ENCODE data around the gene TSKS.

Gene TSKS

DNA sequence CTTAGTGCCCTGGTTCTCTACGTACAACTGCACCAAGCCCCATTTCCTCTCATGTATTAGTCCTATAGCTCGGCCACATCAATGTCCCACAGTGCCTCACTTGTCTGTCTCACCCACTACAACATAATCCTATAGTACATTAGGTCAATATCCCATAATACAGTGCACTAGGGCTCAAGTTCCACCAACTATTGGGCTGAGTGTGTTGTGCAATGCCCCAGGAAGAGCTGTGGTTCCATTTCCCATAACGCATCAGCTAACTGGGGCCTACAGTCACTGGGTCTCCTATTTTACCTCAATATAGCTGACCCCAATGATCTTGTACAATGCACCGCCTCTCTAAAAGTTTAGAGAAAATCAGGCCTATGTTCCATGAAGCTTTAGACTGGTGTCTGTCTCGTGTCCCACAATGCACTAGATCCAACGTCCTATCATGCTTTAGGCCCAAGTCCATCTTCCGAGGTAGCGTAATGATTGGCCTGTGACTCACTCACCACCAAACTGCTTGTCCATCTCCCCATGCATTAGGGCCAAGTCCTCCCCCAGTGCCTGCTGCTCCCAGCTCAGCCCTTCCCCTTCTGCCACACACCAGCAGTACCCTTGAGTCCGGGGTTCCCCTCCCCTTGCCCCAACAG lies 21.8 kb downstream of the TSKS start:
- ChIA-PET POLR2A (no interaction called here), CTCF (interaction anchor here (0.7 to 1.2 kb wide), 2 partner anchors 25 to 85 kb away, joined by 3 read pairs; no protein-coding TSS in a partner anchor)
- TF ChIP-seq ZNF529 (tag by site-specific recombination; IDR thresholded peaks at IDR 0.05; ENCODE audit: insufficient replicate concordance), result no peak
- no peak for TF ChIP-seq IKZF3 (tag by site-specific recombination; IDR thresholded peaks at IDR 0.05)
- TF ChIP-seq, protein P1, sequence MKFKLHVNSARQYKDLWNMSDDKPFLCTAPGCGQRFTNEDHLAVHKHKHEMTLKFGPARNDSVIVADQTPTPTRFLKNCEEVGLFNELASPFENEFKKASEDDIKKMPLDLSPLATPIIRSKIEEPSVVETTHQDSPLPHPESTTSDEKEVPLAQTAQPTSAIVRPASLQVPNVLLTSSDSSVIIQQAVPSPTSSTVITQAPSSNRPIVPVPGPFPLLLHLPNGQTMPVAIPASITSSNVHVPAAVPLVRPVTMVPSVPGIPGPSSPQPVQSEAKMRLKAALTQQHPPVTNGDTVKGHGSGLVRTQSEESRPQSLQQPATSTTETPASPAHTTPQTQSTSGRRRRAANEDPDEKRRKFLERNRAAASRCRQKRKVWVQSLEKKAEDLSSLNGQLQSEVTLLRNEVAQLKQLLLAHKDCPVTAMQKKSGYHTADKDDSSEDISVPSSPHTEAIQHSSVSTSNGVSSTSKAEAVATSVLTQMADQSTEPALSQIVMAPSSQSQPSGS (tag by site-specific recombination; IDR thresholded peaks at IDR 0.05; ENCODE audit: low read depth), result no peak
- peak; percentile 71; the same call in 1 of the 2 replicates for TF ChIP-seq ZNF76 (tag by site-specific recombination; IDR thresholded peaks at IDR 0.05; ENCODE audit: borderline replicate concordance, low read depth)
- Histone ChIP-seq H3K4me3 (ENCODE audit: low read depth, low read length) (no peak overlapping the region), H3K36me3 (ENCODE audit: control insufficient read depth in 2 of 2, insufficient read depth in 1 of 2, low read length in 2 of 2) (no peaks in the 10 kb centered on the region; a peak in 1 of 3 replicates), H3K27ac (ENCODE audit: extremely low read depth, low read depth, low read length) (no peak overlapping the region), H3K4me1 (ENCODE audit: control insufficient read depth, insufficient read depth, low read length) (no peaks in the 10 kb centered on the region), H3K9me3 (ENCODE audit: control insufficient read depth, insufficient read depth, low read depth, low read length) (no peaks in the 10 kb centered on the region)

DNA sequence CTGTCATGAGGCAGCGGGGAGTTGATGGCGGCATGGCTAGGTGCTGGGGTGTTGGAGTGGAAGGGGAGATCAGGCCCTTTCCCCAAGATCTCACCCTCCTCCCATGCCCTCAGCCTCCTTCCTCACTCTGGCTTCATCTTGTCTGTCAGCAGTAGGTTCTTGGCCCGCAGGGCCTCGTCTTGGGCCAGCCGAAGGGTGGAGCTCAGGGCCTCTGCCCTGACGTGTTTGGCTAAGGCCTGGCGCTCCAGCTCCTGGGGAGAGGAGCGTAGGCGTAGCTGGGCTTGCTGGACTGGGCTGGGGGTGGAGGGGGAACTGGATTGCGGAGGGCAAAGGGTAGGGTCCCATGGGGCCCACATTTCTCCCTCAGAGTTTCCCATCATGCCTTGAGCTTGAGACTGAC lies 23.2 kb downstream of the TSKS start:
- ChIA-PET CTCF (interaction anchor here (1.2 kb wide), 1 partner anchor 23 kb away, joined by 3 read pairs; no protein-coding TSS in a partner anchor), POLR2A (no interaction called here)

DNA sequence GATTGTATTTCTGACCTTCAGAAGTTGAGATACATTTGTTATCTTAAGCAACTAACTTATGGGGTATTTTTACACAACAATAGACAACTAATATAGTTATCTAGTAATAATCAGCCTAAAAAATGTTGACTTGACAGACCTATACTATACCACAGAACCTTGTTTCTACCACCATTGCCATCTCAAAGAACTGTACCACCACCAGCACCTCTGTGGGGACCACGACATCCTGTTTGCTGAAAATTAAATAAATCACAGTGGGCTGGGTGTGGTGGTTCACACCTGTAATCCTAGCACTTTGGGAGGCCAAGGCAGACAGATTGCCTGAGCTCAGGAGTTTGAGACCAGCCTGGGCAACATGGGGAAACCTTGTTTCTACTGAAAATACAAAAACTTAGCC lies 24.0 kb downstream of the TSKS start:
- Histone ChIP-seq H3K4me1 (ENCODE audit: control insufficient read depth, insufficient read depth, low read length) (no peaks in the 10 kb centered on the region), H3K27ac (ENCODE audit: extremely low read depth, low read depth, low read length) (no peak overlapping the region), H3K4me3 (ENCODE audit: low read depth, low read length) (no peak overlapping the region), H3K9me3 (ENCODE audit: control insufficient read depth, insufficient read depth, low read depth, low read length) (no peaks in the 10 kb centered on the region), H3K36me3 (ENCODE audit: control insufficient read depth in 2 of 2, insufficient read depth in 1 of 2, low read length in 2 of 2) (no peaks in the 10 kb centered on the region; a peak in 1 of 3 replicates)
- CTCF ChIA-PET, result no interaction called here
- POLR2A ChIA-PET, result no interaction called here
- TF ChIP-seq ZNF654 (tag by site-specific recombination; IDR thresholded peaks at IDR 0.05; ENCODE audit: low read depth), result no peak
- TF ChIP-seq ZNF292 (tag by site-specific recombination; IDR thresholded peaks at IDR 0.05; ENCODE audit: borderline replicate concordance, low read depth), result no peak
- no peak for TF ChIP-seq ZNF302 (tag by site-specific recombination; IDR thresholded peaks at IDR 0.05; ENCODE audit: low read depth)
- TF ChIP-seq ZNF600 (tag by site-specific recombination; IDR thresholded peaks at IDR 0.05), result no peak
- no peak for TF ChIP-seq ZNF350 (tag by site-specific recombination; IDR thresholded peaks at IDR 0.05)
- TF ChIP-seq, protein P2, sequence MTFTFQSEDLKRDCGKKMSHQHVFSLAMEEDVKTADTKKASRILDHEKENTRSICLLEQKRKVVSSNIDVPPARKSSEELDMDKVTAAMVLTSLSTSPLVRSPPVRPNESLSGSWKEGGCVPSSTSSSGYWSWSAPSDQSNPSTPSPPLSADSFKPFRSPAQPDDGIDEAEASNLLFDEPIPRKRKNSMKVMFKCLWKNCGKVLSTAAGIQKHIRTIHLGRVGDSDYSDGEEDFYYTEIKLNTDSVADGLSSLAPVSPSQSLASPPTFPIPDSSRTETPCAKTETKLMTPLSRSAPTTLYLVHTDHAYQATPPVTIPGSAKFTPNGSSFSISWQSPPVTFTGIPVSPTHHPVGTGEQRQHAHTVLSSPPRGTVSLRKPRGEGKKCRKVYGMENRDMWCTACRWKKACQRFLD (tag by site-specific recombination; IDR thresholded peaks at IDR 0.05), result no peak
- no peak for TF ChIP-seq ZNF707 (tag by site-specific recombination; IDR thresholded peaks at IDR 0.05)
- TF ChIP-seq HOXC10 (CRISPR knock-in tag; IDR thresholded peaks at IDR 0.05), result no peak
- no peak for TF ChIP-seq IKZF3 (tag by site-specific recombination; IDR thresholded peaks at IDR 0.05)
- TF ChIP-seq, protein P3, sequence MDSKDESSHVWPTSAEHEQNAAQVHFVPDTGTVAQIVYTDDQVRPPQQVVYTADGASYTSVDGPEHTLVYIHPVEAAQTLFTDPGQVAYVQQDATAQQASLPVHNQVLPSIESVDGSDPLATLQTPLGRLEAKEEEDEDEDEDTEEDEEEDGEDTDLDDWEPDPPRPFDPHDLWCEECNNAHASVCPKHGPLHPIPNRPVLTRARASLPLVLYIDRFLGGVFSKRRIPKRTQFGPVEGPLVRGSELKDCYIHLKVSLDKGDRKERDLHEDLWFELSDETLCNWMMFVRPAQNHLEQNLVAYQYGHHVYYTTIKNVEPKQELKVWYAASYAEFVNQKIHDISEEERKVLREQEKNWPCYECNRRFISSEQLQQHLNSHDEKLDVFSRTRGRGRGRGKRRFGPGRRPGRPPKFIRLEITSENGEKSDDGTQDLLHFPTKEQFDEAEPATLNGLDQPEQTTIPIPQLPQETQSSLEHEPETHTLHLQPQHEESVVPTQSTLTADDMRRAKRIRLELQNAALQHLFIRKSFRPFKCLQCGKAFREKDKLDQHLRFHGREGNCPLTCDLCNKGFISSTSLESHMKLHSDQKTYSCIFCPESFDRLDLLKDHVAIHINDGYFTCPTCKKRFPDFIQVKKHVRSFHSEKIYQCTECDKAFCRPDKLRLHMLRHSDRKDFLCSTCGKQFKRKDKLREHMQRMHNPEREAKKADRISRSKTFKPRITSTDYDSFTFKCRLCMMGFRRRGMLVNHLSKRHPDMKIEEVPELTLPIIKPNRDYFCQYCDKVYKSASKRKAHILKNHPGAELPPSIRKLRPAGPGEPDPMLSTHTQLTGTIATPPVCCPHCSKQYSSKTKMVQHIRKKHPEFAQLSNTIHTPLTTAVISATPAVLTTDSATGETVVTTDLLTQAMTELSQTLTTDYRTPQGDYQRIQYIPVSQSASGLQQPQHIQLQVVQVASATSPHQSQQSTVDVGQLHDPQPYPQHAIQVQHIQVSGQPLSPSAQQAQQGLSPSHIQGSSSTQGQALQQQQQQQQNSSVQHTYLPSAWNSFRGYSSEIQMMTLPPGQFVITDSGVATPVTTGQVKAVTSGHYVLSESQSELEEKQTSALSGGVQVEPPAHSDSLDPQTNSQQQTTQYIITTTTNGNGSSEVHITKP (tag by site-specific recombination; IDR thresholded peaks at IDR 0.05), result no peak

More for the DNA sequence above, 23.2 kb downstream of the TSKS start:
- no peaks in the 10 kb centered on the region for H3K4me1 ChIP-seq (ENCODE audit: control insufficient read depth, insufficient read depth, low read length)
- no peaks in the 10 kb centered on the region; a peak in 1 of 3 replicates for H3K36me3 ChIP-seq (ENCODE audit: control insufficient read depth in 2 of 2, insufficient read depth in 1 of 2, low read length in 2 of 2)
- no peak overlapping the region for H3K27ac ChIP-seq (ENCODE audit: extremely low read depth, low read depth, low read length)
- no peak for TF ChIP-seq ZFP3 (tag by site-specific recombination; IDR thresholded peaks at IDR 0.05; ENCODE audit: low read depth)
- TF ChIP-seq GFI1B (tag by site-specific recombination; IDR thresholded peaks at IDR 0.05), result no peak
- TF ChIP-seq IKZF3 (tag by site-specific recombination; IDR thresholded peaks at IDR 0.05), result no peak
- TF ChIP-seq ZNF600 (tag by site-specific recombination; IDR thresholded peaks at IDR 0.05), result no peak
- no peak for TF ChIP-seq ZNF596 (tag by site-specific recombination; IDR thresholded peaks at IDR 0.05)
- TF ChIP-seq ZNF239 (tag by site-specific recombination; IDR thresholded peaks at IDR 0.05), result no peak
- TF ChIP-seq, protein P4, sequence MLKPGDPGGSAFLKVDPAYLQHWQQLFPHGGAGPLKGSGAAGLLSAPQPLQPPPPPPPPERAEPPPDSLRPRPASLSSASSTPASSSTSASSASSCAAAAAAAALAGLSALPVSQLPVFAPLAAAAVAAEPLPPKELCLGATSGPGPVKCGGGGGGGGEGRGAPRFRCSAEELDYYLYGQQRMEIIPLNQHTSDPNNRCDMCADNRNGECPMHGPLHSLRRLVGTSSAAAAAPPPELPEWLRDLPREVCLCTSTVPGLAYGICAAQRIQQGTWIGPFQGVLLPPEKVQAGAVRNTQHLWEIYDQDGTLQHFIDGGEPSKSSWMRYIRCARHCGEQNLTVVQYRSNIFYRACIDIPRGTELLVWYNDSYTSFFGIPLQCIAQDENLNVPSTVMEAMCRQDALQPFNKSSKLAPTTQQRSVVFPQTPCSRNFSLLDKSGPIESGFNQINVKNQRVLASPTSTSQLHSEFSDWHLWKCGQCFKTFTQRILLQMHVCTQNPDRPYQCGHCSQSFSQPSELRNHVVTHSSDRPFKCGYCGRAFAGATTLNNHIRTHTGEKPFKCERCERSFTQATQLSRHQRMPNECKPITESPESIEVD (tag by site-specific recombination; IDR thresholded peaks at IDR 0.05), result no peak
- no peak for TF ChIP-seq ZNF561 (tag by site-specific recombination; IDR thresholded peaks at IDR 0.05; ENCODE audit: borderline replicate concordance)
- TF ChIP-seq HOXC10 (CRISPR knock-in tag; IDR thresholded peaks at IDR 0.05), result no peak
- TF ChIP-seq, protein P5, sequence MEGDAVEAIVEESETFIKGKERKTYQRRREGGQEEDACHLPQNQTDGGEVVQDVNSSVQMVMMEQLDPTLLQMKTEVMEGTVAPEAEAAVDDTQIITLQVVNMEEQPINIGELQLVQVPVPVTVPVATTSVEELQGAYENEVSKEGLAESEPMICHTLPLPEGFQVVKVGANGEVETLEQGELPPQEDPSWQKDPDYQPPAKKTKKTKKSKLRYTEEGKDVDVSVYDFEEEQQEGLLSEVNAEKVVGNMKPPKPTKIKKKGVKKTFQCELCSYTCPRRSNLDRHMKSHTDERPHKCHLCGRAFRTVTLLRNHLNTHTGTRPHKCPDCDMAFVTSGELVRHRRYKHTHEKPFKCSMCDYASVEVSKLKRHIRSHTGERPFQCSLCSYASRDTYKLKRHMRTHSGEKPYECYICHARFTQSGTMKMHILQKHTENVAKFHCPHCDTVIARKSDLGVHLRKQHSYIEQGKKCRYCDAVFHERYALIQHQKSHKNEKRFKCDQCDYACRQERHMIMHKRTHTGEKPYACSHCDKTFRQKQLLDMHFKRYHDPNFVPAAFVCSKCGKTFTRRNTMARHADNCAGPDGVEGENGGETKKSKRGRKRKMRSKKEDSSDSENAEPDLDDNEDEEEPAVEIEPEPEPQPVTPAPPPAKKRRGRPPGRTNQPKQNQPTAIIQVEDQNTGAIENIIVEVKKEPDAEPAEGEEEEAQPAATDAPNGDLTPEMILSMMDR (tag by site-specific recombination; IDR thresholded peaks at IDR 0.05), result no peak
- no peak for TF ChIP-seq ZNF174 (tag by site-specific recombination; IDR thresholded peaks at IDR 0.05)
- no peak for TF ChIP-seq ZSCAN16 (tag by site-specific recombination; IDR thresholded peaks at IDR 0.05)
- H3K4me3 ChIP-seq (ENCODE audit: low read depth, low read length), result no peak overlapping the region
- H3K9me3 ChIP-seq (ENCODE audit: control insufficient read depth, insufficient read depth, low read depth, low read length), result no peaks in the 10 kb centered on the region
